ENCODE measurements around the gene DENND4C.
"Not testable (repeated sequence)": the region's sequence is repeated elsewhere in the genome, so short reads cannot be mapped to it uniquely, and the experiment has no call there.

Gene DENND4C

GRCh38 chr9:19229595-19230354 is 718 bp upstream of the DENND4C start:
- DNase-seq: peak; percentile 24

- DNase-seq: peak; percentile 46
These were observed 822 bp downstream of the DENND4C start for GRCh38 chr9:19231126-19231903.

GRCh38 chr9:19231904-19232822 is 1.7 kb downstream of the DENND4C start:
- DNase-seq: no peak

GRCh38 chr9:19232823-19233194 is 2.3 kb downstream of the DENND4C start:
- DNase-seq: no peak

- no peak for DNase-seq
These were observed 2.9 kb downstream of the DENND4C start for GRCh38 chr9:19233344-19233743.

- no peak for DNase-seq
These were observed 9.5 kb downstream of the DENND4C start for GRCh38 chr9:19239955-19240354.

- DNase-seq: no peak
These were observed 11.2 kb downstream of the DENND4C start for GRCh38 chr9:19241728-19242127.

GRCh38 chr9:19243366-19244033 is 13.0 kb downstream of the DENND4C start:
- no peak for DNase-seq

- no peak for DNase-seq
These were observed 16.4 kb downstream of the DENND4C start for GRCh38 chr9:19246891-19247290.

- DNase-seq: no peak
These were observed 16.9 kb downstream of the DENND4C start for GRCh38 chr9:19247420-19247819.

GRCh38 chr9:19250346-19250745 is 19.9 kb downstream of the DENND4C start:
- DNase-seq: not testable (repeated sequence)

- not testable (repeated sequence) for DNase-seq
These were observed 20.7 kb downstream of the DENND4C start for GRCh38 chr9:19251203-19251602.

- DNase-seq: not testable (repeated sequence)
These were observed 21.1 kb downstream of the DENND4C start for GRCh38 chr9:19251622-19252021.

- no peak for DNase-seq
These were observed 21.8 kb downstream of the DENND4C start for GRCh38 chr9:19252174-19252884.

GRCh38 chr9:19252885-19253219 is 22.4 kb downstream of the DENND4C start:
- no peak for DNase-seq

- DNase-seq: no peak
These were observed 24.6 kb downstream of the DENND4C start for GRCh38 chr9:19255112-19255511.

- DNase-seq: no peak
These were observed 25.3 kb downstream of the DENND4C start for GRCh38 chr9:19255821-19256220.

- not testable (repeated sequence) for DNase-seq
These were observed 29.3 kb downstream of the DENND4C start for GRCh38 chr9:19259665-19260255.

- DNase-seq: not testable (repeated sequence)
These were observed 35.1 kb downstream of the DENND4C start for GRCh38 chr9:19265602-19266001.

GRCh38 chr9:19266778-19267384 is 36.4 kb downstream of the DENND4C start:
- not testable (repeated sequence) for DNase-seq

- DNase-seq: no peak
These were observed 39.1 kb downstream of the DENND4C start for GRCh38 chr9:19269582-19269981.

All from suppressor macrophage treated with lipopolysaccharide for 4 hours (primary cell).